NCI-H774 (cell line): Measurements from ENCODE around the gene FAM131C.
"Not testable (repeated sequence)": the region's sequence is repeated elsewhere in the genome, so short reads cannot be mapped to it uniquely, and the experiment has no call there.

Source experiments
- DNase-seq: peaks from one replicate; lab custom pipeline; 2025; lab: John Stamatoyannopoulos, UW

Gene FAM131C

DNA sequence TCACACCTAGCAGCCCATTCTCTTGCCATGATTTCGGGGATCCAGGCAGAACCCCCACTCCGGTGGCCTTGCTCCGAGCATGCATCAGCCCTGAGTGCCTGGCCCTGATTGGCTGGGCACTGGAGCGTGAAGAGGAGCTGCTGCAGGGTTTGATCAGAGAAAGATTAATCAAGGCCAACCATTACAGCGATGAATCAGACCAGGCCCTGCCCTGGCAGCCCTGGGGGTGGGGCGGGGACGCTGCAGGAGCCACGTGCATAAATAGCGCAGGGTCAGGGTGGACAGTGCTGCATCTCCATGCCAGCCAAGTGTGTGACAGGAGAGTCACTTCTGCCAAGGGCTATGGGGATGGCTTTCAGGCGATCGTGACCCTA is 3.4 kb upstream of the FAM131C start:
- no peak for DNase-seq

DNA sequence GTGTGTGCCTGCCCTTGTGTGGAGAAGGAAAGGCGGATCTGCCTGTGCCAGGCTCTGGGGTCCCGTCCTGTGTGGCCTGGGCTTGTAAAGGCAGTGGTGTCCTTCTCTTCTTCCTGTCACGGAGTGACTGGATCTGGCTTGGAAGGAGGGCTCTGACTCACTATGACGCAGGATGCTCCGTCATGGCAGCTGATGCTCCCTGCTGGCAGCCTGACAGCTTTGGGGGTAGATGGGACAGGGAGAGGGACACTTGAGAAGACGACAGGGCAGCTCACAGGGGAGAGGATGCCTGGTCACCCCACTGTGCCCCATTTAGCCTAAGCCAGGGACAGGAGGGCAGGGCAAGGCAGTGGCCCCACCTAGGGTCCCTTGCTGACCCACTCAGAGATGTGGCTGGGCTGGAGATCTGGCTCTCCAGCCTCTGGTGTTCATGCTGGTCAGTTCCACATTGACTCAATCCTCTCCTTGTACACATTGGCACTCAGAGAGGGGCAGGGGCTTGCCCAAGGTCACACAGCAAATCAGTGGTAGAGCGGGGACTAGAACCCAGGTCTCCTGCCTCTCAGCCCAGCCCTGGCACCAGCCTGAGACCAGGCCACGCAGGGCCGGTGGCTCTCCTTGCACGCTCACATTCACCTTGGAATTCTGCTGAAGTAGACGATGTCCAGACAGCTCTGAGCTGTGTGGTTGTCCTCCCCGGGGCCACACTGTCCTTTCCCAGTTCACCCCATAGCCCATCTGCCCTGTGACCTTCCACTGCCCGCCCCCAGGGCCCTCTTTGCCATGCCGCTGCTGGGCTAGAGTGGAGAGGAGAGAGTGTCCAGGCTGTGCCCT is 2.8 kb upstream of the FAM131C start:
- no peak for DNase-seq

DNA sequence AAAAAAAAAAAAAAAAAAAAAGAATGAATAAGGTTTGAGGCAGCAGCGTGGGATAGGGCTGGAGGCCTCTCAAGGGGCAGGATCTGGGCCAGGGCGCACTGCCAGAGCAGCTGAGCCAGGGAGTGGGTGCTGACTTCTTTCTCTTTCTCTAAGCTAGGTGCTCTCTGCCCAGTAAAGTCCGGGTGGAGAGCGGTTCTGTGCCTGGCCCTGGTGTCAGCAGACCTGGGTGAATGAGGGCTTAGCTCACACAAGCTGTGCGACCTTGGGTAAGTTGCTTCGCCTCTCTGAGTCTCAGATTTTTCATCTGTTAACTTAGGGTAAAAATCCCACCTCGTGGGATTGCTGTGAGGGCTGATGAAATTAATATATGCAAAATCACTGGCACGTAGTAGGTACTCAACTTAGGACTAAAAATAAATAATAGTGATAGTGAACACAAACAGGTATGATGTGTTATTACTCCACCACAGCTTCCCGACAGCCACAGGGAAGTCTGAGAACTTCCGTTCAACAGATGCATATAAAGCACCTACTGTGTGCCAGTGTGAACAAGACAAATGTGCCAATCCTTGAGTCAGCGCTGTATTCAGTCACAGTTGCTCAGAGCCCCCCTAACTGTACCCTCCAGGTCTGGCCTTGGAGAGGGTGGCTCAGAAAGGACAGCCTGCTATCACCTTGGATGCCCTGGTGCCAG is 2.0 kb upstream of the FAM131C start:
- no peak for DNase-seq

DNA sequence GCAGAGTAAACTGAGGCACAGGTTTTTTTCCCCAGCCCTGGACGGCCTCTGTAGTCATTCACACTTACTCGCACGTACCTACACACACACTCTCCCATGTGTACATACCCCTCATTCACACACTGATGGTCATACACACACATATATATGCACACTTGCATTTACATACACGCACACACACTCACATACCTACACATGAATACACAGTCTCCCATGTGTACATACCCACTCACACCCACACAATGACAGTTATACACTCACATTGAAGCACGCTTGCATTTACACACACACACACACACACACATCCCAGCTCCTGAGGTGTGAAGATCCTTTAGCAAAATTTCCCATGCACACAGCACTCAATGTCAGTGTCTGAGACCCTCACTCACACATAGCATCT is 766 bp upstream of the FAM131C start:
- no peak for DNase-seq

DNA sequence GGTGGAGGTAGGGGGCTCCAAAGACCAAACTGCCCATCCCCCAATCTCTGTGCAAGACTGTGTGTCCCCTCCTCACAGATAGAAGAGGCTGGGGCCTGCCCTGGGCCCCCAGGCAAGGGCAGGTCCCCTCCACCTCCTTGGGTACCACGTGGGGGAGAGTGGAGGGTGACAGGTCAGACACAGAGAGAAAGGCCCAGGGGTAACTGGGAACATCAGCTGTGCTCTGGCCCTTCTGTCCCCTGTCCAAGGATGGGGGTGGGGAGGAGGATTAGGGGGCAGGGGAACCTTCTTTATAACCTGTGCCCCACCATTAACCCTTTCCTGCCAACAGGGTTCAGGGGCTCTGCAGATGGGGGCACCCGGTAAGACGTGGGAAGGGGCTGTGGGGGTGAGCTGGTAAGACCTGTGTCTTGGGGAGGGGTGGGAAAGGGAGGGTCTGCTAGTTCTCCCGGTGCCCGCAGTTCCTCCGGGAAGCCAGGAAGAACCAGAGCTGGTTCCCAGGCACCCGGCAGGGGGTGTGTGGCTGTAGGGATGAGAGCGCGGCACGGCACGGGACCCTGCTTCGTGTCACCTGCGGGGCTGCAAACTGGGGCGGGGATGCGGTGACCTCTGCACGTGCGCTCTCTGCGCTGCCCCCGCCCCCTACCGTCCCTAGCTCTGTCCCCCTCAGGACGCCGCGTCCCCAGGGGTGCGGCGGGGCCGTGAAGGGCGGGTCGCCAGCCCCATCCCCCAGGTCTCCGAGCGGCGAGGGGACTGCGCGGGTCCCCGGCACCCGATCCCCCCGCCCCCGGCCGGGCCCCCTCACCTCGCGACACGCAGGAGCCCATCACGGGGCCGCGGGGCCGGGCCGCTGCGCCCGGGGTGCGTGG is 601 bp downstream of the FAM131C start:
- no peak for DNase-seq

DNA sequence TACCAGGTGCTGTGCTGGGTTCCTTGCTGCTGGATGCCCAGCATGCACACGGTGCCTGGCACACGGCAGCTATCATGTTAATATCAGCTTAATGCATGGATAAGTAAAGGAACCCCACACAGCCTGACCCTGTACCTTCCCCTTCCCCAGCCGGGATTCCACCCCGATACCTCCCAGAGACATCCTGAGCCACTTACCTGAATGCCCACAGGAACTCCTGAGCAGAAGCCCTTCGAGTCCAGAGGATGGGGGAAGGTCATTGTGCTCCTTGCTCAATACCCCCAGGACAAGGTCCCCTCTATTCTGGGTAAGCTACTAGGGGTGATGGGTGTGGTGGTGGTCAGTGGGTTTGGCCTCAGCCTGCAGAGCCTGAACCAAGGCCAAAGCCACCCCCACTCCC is 1.4 kb downstream of the FAM131C start:
- DNase-seq, result no peak

DNA sequence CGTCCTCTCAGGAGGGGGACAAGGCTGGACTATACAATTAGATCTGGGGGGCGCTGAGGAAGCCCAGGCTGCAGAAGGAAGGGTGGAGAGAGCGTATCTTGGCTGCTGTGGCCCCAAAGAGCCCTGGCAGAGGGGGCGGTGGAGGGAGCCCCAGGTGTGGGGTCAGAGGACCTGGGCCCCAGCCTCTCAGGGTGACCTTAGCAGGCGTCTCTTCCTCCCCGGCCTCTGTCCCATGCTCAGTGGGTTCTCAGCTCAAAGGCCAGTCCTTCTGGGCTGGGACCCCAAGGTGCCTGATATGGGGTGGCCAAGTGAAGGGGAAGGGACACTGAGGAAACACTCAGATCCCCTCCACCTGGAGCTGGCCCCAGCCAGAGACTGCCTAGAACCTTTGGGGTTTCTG is 1.8 kb downstream of the FAM131C start:
- DNase-seq, result no peak

DNA sequence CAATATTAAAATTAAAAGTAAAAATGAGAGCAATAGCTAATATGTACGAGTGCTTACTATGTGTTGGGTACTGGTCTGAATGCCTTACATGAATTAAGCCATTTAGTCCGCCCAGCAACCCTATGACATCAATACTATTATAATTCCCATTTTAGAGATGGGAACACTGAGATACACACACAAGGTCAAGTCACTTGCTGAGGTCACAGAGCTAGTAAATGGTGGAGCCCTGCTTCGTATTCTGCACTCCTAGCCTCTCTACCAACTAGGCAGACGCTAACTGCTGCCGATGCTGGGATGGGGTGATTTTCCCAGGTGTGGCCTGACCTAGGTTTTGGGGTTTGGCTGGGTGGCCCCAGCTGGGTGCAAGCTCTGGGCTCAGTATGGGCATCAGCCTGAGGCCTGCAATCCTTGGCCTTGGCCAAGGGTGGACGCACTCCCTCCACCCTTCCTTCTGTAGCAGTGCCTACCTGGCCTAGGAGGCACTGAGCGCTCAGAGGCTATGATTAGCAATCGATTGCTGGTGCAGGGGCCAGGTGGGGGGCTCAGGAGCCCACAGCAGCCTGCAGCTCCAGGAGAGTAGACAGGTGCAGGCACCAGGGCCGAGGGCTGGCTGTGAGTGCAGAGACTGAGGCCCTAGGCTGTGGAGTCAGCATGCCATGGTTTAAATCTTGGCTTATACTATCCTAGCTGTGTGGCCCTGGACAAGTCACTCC is 2.7 kb downstream of the FAM131C start:
- DNase-seq, result no peak

DNA sequence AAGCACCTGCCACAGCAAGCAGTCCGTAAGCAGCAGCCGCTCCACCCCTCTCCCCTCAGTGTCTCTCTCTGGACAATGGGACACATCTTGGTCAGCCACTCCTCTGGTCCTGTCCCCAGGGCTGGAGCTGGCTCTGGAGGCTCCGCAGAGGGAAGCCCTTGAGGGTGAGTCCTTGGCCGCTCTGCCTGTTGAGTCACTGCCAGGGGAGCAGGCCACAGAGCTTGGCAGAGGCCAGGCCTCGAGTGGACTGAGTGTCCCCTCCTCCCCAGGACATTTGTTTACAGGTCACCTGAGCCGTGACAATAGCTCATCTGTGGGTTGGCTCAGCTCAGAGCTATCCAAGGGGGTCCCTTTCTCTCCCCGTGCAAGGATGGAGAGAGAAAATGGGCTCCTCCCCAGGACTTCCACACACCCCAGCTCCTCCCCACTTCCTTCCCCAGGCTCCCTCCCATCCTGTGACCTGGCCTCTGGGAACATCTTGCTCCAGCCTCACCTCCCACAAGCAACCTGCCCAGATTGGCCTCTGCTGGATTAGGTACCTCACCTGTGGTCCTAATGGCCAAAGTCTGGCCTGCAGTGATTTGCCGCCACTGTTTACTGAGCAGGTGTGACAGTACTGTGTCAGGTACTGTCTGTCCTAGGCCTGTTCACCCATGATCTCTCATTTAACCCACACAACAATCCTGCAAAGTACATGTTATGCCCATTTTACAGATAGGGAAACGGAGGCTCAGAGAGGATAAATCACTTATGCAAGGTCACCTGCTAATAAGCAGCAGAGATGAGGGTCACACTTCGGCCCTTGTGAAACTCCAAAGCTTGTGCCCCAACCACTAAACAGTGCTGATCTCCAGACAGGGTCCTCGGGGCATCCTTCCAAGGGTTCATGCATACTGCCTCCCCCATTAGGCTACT is 4.8 kb downstream of the FAM131C start:
- DNase-seq, result no peak

DNA sequence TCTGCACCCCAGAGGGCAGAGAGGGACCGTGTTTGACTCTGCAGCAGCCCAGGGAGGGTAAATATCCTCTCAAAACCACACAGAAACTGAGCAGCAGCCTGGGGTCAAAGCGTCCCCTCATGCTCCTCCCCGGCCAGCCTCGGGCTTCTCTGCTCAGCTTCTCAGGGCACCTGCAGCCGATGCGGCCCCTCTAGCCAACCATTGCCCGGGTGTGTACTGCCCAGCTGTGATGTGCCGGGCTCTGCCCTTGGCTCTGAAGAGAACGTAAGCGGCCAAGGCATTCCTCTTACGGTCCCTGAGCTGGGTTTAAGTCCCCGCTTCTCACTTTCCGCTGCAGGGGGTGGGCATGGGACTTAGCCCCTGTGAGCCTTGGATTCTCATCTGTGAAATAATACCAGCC is 5.5 kb downstream of the FAM131C start:
- DNase-seq, result no peak

DNA sequence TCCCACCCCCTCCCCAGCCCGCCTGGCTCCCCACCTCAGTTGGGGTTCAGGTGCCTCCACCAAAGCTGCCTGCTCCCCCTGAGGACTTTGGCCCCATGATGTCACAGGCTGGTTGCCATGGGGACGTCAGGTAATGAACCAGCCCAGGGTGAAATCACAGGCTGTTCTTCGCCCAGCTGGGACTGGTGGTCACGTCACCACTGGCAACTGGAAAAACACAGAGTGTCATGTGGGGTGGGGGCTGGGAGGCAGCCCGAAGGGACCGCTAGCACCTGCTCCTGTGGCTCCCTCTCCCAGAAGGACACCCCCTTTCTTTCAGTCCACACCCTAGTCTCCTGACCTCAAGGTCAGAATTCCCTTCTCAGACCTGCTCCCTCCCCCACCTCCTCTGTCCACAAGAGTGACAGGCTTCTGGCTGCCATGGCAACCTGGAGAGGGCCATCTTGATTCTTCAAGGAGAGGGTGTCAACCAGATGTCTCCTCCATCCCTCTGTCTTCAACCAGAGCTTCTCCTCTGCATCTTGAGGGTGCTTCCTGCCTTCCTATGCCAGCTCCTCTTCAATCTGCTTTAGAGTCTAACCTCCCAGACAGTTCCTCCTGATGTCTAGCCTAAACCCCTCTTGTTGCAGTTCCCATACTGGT is 6.2 kb downstream of the FAM131C start:
- no peak for DNase-seq

DNA sequence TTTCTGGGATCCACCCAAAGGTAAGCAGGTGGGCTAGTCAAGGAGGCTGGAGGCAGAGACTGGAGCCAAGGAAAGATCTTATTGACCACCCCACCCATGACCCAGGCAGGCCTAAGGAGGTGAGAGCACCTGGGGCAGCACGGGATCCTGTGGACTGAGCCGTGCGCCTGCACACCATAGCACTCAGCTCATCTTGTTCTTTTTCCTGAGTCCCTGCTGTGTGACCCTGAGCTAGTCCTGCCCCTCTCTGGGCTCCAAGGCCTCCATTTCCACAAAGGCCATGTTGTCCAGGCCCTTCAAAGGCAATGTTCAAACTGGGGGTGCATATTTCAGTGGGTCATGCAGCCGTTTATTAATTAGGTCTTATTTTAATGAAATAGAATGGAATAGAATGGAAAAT is 7.2 kb downstream of the FAM131C start:
- DNase-seq, result no peak

DNA sequence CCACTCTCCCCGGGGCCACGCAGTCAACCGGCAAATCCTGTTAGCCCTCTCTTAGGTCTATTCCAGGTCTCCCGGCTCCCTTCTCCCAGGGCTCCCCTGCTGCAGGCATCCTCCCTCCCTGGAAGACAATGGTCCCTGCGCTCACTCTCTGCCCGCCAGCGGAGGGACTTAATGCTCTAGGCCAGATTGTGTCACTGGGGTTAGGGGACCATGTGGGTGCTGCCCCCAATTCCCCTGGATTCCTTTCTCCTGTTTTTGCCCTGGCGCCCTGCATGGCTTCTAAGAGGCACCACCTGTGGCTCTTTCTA is 8.2 kb downstream of the FAM131C start:
- DNase-seq, result no peak

DNA sequence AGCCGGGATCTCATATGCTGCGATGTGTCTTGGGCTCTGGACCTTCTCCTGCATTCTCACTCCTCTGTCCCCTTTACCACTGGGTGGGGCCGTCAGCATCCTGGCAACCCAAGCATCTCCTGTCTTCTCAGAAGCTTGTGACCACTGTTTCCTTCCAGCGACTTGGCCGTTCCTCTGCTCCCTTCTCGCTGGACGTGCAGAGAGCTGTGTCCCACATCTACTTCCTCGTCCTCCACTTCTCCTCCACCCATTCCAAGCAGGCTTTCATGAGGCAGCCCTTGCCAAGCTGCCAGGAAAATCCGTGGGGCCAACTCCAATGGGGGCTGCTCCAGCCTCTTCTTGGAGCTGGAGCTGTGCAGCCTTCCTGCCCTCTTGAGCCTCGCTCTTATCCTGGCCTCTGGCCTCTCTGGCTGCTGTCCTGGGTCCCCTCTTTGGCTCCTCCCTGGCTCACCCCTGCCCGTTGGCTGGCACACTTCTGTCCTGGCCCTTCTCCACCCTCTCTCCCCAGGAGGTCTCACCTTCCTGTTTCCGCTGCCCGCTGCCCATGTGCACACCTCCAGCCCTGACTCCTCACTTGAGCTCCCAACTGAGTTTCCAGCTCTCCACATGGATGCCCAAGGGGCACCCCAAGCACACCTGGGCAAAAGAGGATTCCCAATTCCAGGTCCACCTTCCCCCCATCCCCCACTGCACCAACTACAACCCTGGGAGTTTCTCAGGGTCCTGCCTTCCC is 8.7 kb downstream of the FAM131C start:
- no peak for DNase-seq

DNA sequence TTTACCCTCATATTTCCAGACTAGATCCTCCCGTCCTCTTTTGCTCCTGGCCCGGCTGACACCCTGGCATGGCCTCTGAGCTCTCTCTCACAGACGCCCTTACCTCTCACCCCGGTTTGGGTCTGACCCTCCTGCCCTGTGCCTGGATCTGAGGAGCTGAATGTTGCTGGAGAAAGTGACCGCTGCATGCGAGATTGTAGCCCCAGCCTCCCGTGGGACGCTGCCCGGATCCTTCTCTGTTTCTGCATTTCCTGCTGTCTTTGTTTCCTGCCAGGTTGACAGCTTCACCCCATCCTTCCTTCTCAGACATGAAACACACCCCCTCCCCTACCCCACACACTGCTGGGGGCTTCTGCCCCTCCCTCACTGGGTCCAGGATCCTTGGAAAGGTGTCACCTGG is 9.5 kb downstream of the FAM131C start:
- no peak for DNase-seq

DNA sequence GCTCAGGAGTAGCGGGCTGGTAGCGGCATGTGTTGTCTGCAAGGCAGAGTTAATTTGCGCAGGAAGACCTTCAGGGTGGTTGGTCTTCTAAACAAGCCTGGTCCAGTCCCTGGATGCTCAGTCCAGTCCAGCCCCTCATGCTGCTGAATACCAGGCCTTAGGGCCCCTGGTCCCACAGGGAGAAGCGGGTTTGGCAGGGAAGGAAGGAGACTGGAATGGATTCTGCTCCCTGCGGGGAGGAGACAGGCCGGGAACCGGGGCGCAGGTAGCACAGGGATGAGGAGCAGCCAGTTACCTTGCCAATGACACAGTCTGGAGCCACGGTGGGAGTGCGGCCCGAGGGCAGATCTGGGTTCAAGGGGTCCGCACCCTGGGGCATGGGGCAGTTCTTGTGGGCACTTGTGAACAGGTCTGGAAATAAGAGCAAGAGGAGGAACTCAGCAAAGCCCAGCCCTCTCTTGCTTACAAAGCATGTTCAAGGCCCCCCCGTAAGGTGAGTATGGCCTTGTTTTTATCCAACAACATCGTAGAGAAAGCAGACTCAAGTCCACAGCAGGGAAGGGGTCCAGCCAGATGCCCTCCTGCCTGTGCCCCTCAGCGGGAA is 10.1 kb downstream of the FAM131C start:
- no peak for DNase-seq

DNA sequence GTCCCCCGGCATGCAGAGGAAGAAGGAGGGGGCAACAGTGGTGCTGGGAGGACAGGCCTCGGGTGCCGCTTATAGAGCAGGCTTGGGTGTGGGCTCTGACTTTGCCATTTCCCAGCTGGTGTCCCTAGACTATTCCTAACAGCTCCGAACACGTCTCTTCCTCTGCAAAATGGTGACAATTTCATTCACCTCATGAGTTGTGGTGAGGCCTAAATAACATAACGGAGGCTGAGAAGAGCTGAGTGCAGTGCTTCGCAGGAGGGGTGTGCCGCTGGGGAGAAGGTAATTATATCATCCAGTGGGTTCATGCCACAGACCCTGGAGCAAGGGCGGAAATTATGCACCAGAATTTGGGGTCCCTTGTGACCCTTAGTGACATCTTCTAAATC is 10.8 kb downstream of the FAM131C start:
- not testable (repeated sequence) for DNase-seq

DNA sequence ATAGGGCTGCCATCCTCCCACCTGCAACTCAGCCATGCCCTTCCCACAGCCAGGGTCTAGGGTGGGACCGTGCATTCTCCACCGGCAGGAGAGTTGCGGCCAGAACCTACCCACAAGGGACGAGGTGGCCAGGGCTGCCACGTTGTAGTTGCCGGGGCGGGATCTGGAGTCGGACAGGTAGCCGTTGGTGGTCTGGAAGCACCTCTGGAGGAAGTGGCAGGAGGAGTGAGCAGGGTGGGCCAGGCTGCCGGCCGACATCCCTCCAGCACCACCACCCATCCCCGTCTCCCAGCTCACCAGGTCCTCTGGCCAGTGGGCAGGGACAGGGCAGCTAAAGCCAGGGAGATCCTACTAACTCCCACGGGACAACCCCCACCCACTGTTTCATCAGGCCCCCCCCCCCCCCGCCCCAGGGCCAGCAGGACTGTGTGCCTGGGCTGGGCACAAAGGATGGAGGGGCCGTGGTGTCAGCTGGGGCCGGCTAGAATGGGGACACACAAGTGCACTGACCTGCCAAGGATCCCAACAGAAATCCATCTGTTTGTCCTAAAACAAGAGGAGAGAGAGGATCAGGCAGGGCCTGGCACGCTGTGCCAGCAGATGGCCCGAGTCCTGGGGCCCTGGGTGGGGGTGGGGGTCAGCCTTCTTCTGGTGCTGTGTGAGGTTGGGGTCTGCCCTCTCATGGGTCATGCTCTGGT is 11.3 kb downstream of the FAM131C start:
- not testable (repeated sequence) for DNase-seq

DNA sequence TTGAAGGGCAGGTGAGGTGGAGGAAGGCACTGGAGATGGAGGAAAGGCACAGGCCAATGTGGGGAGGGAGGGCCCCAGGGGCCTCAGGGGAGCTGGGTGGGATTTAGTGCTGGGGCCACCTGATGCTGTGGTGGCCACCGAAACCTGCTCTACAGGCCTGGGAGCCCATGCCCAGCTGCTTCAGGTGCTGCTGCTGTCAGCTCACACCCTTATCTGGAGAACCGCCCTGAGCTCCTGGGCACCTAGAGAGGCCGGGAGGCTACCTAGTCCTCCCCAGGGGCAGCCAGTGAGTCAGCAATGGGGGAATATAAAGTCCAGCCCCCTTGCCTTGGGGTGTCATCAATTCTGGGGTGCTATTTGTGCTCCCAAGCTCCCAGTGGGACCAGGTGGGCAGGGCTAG is 12.2 kb downstream of the FAM131C start:
- no peak for DNase-seq
